ENCODE measurements around the gene EFCAB3.
A peak's percentile ranks its signal among the peaks of the same experiment; 100 is the strongest.
"Not testable (repeated sequence)": the region's sequence is repeated elsewhere in the genome, so short reads cannot be mapped to it uniquely, and the experiment has no call there.

EFCAB3 gene

DNA sequence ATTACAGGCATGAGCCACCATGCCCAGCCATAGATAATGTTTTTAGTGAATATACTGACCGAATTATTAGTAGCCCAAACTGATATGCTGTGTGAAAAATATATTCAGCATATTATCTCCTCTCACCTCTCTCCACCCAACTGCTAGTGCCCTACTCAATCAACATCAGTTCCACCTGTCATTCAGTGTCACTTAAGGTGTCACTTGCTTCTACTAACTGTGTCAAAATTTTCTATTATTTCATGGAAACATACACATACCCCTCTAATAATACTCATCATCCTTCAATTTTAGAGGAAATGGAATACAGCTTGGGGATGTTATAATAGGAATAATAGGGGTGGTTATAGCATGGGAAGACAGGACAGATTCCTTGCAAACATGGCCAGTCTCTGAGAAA lies 12.6 kb downstream of the EFCAB3 start:
- DNase-seq (ENCODE audit: low read depth): no peak

DNA sequence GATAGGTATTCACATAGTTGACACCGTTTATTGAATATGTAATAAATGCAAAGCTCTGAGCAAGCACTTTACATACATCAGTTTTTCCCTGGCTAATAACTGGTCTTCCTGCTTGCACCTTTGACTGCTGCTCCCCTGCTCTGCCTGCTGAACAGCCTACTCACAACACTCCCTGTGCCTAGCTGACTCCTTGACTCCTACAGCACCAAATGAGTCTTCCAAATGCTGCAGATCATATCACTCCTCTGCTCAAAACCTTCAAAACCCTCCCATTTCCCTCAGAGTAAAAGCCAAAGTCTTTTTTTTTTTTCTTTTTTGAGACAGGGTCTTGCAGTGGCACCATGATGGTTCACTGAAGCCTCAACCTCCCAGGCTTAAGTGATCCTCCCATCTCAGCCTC lies 18.5 kb downstream of the EFCAB3 start:
- no peak for TF ChIP-seq CTCF (conservative IDR thresholded peaks at IDR 0.05; ENCODE audit: low read depth, low read length)
- no peak overlapping the region for H3K4me3 ChIP-seq (ENCODE audit: low read length)
- no peak for DNase-seq (ENCODE audit: low read depth)

More for the DNA sequence above, 12.6 kb downstream of the EFCAB3 start:
- H3K4me3 ChIP-seq (ENCODE audit: low read length): no peak overlapping the region
- TF ChIP-seq CTCF (conservative IDR thresholded peaks at IDR 0.05; ENCODE audit: low read depth, low read length): no peak

DNA sequence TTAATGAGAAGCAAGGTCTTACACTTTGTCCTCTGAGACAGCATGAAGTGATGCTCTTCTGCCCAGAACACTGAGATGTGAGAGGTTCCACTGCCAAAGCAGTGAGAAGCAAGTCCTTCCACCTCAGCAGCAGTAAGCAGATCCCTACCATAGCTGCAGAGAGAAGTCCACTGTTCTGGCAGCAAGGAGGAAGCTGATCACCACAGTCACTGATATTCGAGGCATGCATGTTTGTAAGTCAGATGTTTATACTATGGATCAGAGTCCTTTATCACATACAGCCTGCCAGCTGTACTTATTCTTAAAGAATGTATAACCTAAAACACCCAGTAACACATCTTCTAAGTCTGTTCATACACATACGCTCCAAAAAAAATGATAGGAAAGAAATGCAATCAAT lies 25.1 kb downstream of the EFCAB3 start:
- H3K4me3 ChIP-seq (ENCODE audit: low read length): no peak overlapping the region
- TF ChIP-seq CTCF (conservative IDR thresholded peaks at IDR 0.05; ENCODE audit: low read depth, low read length): no peak
- no peak for DNase-seq (ENCODE audit: low read depth)

DNA sequence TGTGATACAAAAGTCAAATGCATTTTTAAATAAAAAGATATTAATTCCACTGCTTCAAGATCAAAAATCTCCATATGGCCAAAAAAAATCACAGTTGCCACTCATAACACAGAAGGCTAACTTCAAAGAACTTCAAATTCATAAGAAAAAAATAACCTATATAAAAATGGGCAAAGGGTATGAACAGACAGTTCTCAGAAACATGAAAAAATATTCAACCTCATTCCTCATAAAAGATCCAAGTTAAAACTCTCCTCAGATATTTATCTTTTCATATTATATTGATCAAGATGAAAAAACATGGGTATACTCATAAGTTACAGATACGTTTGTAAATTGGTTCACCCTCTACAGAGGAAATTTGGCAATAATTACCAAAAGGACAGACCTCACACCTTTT lies 32.7 kb downstream of the EFCAB3 start:
- DNase-seq (ENCODE audit: low read depth); H3K4me3 ChIP-seq (ENCODE audit: low read length): not testable (repeated sequence)

DNA sequence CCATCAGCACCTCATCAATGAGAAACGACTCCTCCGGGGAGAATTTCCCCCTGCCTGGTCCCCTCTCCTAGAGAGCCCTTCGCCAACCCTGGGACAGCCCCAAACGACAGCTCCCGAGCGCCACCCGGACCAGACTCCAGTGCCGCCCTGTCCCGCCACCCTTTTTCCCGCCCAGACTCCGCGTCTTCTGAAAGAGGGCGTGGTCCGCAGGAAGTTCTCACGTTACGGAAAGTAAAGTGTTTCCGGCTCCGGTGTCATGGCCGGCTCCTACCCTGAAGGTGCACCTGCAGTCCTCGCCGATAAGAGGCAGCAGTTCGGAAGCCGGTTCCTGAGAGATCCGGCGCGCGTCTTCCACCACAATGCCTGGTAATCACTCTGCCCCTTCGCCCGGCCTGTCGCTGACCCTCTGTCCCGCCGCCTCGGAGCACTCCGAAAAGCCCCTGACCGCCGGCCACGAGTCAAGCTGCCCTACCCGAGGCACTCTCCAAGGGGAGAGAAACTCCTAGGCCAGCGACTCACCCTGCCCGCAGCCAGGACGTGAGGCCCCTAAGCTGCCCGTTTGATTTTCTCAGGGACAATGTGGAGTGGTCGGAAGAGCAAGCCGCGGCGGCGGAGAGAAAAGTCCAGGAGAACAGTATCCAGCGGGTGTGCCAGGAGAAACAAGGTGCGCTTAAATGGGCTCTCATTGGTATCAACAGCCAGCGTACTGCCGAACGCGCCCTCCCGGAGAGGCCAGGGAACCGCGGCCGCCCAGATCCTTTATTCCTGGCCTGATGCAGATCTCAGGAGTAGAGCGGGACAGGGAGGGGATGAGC lies 43.5 kb downstream of the EFCAB3 start, which contains the start of gene METTL2A:
Gene METTL2A, plus strand, starts transcription at position 251 of the 815 bp plus-strand sequence. Its CDS starts 6 bp downstream, at position 257.
- DNase-seq (ENCODE audit: low read depth): peak; percentile 65
- peak; percentile 42 for TF ChIP-seq CTCF (conservative IDR thresholded peaks at IDR 0.05; ENCODE audit: low read depth, low read length)

DNA sequence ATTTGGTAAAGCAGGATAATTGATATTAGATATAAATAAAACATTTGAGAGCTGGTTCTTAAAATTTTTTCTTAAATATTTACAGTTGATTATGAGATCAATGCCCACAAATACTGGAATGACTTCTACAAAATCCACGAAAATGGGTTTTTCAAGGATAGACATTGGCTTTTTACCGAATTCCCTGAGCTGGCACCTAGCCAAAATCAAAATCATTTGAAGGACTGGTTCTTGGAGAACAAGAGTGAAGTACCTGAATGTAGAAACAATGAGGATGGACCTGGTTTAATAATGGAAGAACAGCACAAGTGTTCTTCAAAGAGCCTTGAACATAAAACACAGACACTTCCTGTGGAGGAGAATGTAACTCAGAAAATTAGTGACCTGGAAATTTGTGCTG lies 45.9 kb downstream of the EFCAB3 start:
- H3K4me3 ChIP-seq (ENCODE audit: low read length); DNase-seq (ENCODE audit: low read depth): not testable (repeated sequence)

More for the DNA sequence above, 43.5 kb downstream of the EFCAB3 start, which contains the start of gene METTL2A:
- peak within 1 kb of the TSS; percentile 79 for H3K4me3 ChIP-seq (ENCODE audit: low read length)

GRCh38 chr17:62435251-62435650 lies 54.9 kb downstream of the EFCAB3 start:
- not testable (repeated sequence) for H3K4me3 ChIP-seq (ENCODE audit: low read length); DNase-seq (ENCODE audit: low read depth)

GRCh38 chr17:62441181-62441580 lies 60.8 kb downstream of the EFCAB3 start:
- DNase-seq (ENCODE audit: low read depth); H3K4me3 ChIP-seq (ENCODE audit: low read length): not testable (repeated sequence)

DNA sequence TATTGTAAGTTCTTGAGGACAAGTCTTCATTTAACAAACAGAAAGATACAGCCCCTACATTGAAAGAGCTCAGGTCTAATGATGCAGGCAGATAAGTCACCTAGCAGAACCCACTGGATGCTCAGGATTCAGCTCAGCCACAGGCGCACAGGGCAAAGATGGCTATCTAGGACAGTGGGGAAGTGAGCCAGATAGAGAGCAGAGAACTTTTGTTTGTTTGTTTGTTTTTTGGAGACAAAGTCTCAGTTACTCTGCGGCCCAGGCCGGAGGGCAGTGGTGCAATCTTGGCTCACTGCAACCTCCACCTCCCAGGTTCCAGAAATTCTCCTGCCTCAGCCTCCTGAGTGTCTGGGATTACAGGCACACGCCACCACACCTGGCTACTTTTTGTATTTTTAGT lies 63.7 kb downstream of the EFCAB3 start:
- no peak for DNase-seq (ENCODE audit: low read depth)
- no peak overlapping the region for H3K4me3 ChIP-seq (ENCODE audit: low read length)
- no peak for TF ChIP-seq CTCF (conservative IDR thresholded peaks at IDR 0.05; ENCODE audit: low read depth, low read length)

- DNase-seq (ENCODE audit: low read depth); H3K4me3 ChIP-seq (ENCODE audit: low read length): not testable (repeated sequence)
These were observed 65.4 kb downstream of the EFCAB3 start for GRCh38 chr17:62445791-62446190.

GRCh38 chr17:62452195-62452594 lies 71.8 kb downstream of the EFCAB3 start:
- not testable (repeated sequence) for H3K4me3 ChIP-seq (ENCODE audit: low read length); DNase-seq (ENCODE audit: low read depth)

DNA sequence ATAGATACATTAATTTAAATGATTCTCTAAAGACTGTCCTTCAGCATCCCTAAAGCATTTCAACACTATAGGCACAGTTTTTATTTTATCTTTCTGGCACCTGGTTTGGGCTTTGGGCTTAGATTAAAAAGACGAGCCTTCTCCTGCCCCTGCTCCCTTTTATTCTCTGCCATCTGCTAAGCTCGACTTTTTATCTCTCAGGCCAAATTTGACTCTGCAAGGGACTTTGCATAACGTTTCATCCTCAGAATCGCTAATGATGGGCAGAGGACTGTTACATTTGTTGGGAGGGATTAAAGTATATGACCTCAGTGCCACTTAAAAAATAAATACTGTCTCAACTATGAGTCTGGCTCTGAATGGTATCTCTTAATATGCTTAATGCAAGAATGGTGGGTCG lies 72.7 kb downstream of the EFCAB3 start:
- not testable (repeated sequence) for DNase-seq (ENCODE audit: low read depth); H3K4me3 ChIP-seq (ENCODE audit: low read length)

- DNase-seq (ENCODE audit: low read depth); H3K4me3 ChIP-seq (ENCODE audit: low read length): not testable (repeated sequence)
These were observed 73.3 kb downstream of the EFCAB3 start for GRCh38 chr17:62453656-62454055.

All from retinal pigment epithelial cell (primary cell).